MM.1S (cell line): Measurements from ENCODE around the gene LIPG.

Experiments used
- DNase-seq: peaks from one replicate; pipeline ENCODE4 v3.0.0-alpha.2; 2015
- H2AFZ ChIP-seq: fragments of 300-600 bp; sonication (generic); 2 replicates; pipeline ENCODE4 v1.6.0; 2016; ENCODE audit warnings: antibody characterized with exemption, low read length
- H3F3A ChIP-seq: fragments of 300-600 bp; sonication (generic); 2 replicates; pipeline ENCODE4 v1.6.1; 2016; ENCODE audit warnings: mild to moderate bottlenecking, antibody characterized with exemption, low read length, moderate library complexity, mixed read lengths; ENCODE audit not compliant: insufficient read depth
- H3K27ac ChIP-seq: fragments of 300-600 bp; sonication (generic); 2 replicates; pipeline ENCODE4 v1.5.1; 2016; ENCODE audit warnings: mild to moderate bottlenecking, low read length
- H3K27me3 ChIP-seq: fragments of 300-600 bp; sonication (generic); replicated peaks from 2 replicates; pipeline ENCODE4 v1.6.0; 2016; ENCODE audit warnings: low read length; ENCODE audit not compliant: insufficient read depth
- H3K36me3 ChIP-seq: fragments of 300-600 bp; sonication (generic); replicated peaks from 2 replicates; pipeline ENCODE4 v1.6.1; 2016; ENCODE audit warnings: mild to moderate bottlenecking, low read length, mixed read lengths; ENCODE audit not compliant: insufficient read depth
- H3K4me1 ChIP-seq: fragments of 300-600 bp; sonication (generic); 2 replicates; pipeline ENCODE4 v1.6.1; 2016; ENCODE audit warnings: low read length, mixed read lengths
- H3K4me2 ChIP-seq: fragments of 300-600 bp; sonication (generic); 2 replicates; pipeline ENCODE4 v1.6.0; 2016; ENCODE audit warnings: low read depth, low read length
- H3K4me3 ChIP-seq: fragments of 300-600 bp; sonication (generic); 2 replicates; pipeline ENCODE4 v1.5.1; 2016; ENCODE audit warnings: low read length, mixed read lengths
- H3K79me2 ChIP-seq: fragments of 300-600 bp; sonication (generic); 2 replicates; pipeline ENCODE4 v1.6.1; 2016; ENCODE audit warnings: mixed run types, low read length, mixed read lengths
- H3K9ac ChIP-seq: fragments of 300-600 bp; sonication (generic); 2 replicates; pipeline ENCODE4 v1.6.1; 2016; ENCODE audit warnings: low read length, mixed read lengths
- H3K9me2 ChIP-seq: fragments of 300-600 bp; sonication (generic); replicated peaks from 2 replicates; pipeline ENCODE4 v1.6.1; 2016; ENCODE audit warnings: mild to moderate bottlenecking, low read length, mixed read lengths; ENCODE audit not compliant: insufficient read depth
- H3K9me3 ChIP-seq: fragments of 300-600 bp; sonication (generic); replicated peaks from 2 replicates; pipeline ENCODE4 v1.6.1; 2016; ENCODE audit warnings: mild to moderate bottlenecking, low read length, mixed read lengths; ENCODE audit not compliant: insufficient read depth
- H4K20me1 ChIP-seq: fragments of 300-600 bp; sonication (generic); 2 replicates; pipeline ENCODE4 v1.6.1; 2016; ENCODE audit warnings: mild to moderate bottlenecking, low read length, moderate library complexity, mixed read lengths; ENCODE audit not compliant: insufficient read depth
- CTCF ChIP-seq: fragments of 300-600 bp; sonication (generic); IDR thresholded peaks from 2 replicates; pipeline ENCODE4 v1.5.1; 2016; ENCODE audit warnings: antibody characterized with exemption, low read length, mixed read lengths
- EZH2 ChIP-seq: fragments of 300-600 bp; sonication (generic); optimal IDR thresholded peaks from 2 replicates; pipeline ENCODE3; 2017; ENCODE audit warnings: low read depth, mild to moderate bottlenecking, antibody characterized with exemption, low read length, mixed read lengths
- EZH2phosphoT487 ChIP-seq: fragments of 300-600 bp; sonication (generic); IDR thresholded peaks from 2 replicates; pipeline ENCODE4 v1.6.1; 2018; ENCODE audit warnings: antibody characterized with exemption, low read length

Gene LIPG

DNA sequence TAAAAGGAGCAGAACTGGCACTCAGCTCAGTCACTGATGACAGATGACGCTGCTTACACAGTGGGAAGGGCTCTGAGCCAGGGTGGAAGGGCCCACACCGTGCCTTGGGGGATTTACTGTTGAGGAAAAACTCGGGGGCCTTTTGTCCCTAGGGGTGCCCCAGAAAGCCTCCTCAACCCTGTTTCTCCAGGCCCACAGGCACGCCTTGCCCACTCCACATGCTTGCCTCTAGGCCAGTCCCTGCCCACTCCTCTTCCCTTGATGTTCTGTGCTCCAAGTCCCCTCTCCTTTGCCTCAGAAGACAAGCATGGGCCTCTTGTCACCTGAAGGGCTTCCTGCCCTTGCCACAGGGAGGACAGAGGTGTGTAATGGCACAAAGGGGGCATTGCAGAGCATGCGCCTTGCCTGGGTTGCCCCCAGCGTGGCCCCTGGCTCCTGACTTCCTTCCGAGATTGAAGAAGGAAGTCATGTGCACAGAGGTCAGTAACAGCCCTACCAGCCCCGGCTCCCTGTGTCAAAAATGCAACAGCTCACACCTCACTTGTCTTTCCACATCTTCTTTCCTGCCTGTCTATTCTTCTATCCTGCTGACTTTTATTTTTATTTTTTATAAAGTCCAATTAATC lies 65.1 kb downstream of the LIPG start:
- Histone ChIP-seq H3K27ac (no peak overlapping the region), H3K9me2 (no peaks in the 10 kb centered on the region), H3F3A (no peaks in the 10 kb centered on the region), H3K4me1 (no peaks in the 10 kb centered on the region), H3K27me3 (no peaks in the 10 kb centered on the region), H3K9ac (no peak overlapping the region), H3K79me2 (no peaks in the 10 kb centered on the region), H3K4me3 (no peak overlapping the region), H4K20me1 (no peaks in the 10 kb centered on the region), H3K9me3 (no peaks in the 10 kb centered on the region), H3K36me3 (no peaks in the 10 kb centered on the region), H3K4me2 (no peak overlapping the region), H2AFZ (no peak overlapping the region)
- no peak for DNase-seq
- TF ChIP-seq CTCF: no peak
- TF ChIP-seq EZH2: no peak
- TF ChIP-seq EZH2phosphoT487: no peak

DNA sequence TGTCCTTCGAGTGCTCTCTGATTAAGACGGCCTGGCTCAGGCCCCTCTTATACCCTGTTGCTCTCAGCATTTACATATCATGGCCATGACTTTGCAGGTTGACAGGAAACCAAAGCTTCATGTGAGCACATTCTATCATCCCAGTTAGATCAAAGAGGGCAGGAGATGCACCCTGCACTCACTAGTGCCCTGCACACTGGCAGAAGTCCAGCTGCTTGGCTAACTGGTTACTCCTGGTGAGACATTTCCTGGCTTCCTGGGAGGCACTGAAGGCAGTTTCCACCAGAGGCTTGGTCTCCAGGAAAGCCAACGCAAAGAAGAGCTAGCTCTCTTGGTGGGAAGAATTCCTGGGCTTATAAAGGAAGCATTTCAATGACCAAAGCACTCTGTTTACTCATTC lies 66.3 kb downstream of the LIPG start:
- H3K4me3 ChIP-seq: no peak overlapping the region
- no peak overlapping the region for H3K9ac ChIP-seq
- no peaks in the 10 kb centered on the region for H3K79me2 ChIP-seq
- H3K27ac ChIP-seq: no peak overlapping the region
- DNase-seq: no peak
- no peaks in the 10 kb centered on the region for H3K9me2 ChIP-seq
- no peaks in the 10 kb centered on the region for H3K9me3 ChIP-seq
- no peaks in the 10 kb centered on the region for H3K27me3 ChIP-seq
- H2AFZ ChIP-seq: no peak overlapping the region
- no peaks in the 10 kb centered on the region for H3K36me3 ChIP-seq
- H3K4me1 ChIP-seq: no peaks in the 10 kb centered on the region
- H3F3A ChIP-seq: no peaks in the 10 kb centered on the region
- no peaks in the 10 kb centered on the region for H4K20me1 ChIP-seq
- H3K4me2 ChIP-seq: no peak overlapping the region
- TF ChIP-seq CTCF (no peak), EZH2phosphoT487 (no peak), EZH2 (no peak)

GRCh38 chr18:49628881-49629795 lies 67.3 kb downstream of the LIPG start:
- Histone ChIP-seq H3K9me3 (no peaks in the 10 kb centered on the region), H3F3A (no peaks in the 10 kb centered on the region), H2AFZ (no peak overlapping the region), H3K9ac (no peak overlapping the region), H3K79me2 (no peaks in the 10 kb centered on the region), H3K9me2 (no peaks in the 10 kb centered on the region), H3K36me3 (no peaks in the 10 kb centered on the region), H3K4me3 (no peak overlapping the region), H3K4me2 (no peak overlapping the region), H3K27me3 (no peaks in the 10 kb centered on the region), H3K27ac (no peak overlapping the region), H4K20me1 (no peaks in the 10 kb centered on the region), H3K4me1 (no peaks in the 10 kb centered on the region)
- TF ChIP-seq CTCF: no peak
- no peak for TF ChIP-seq EZH2
- no peak for TF ChIP-seq EZH2phosphoT487
- DNase-seq: no peak
